GM12865 (cell line): Measurements from ENCODE around the gene TBK1.
"Not testable (repeated sequence)": the region's sequence is repeated elsewhere in the genome, so short reads cannot be mapped to it uniquely, and the experiment has no call there.

Experiments
- DNase-seq: peaks from one replicate; pipeline ENCODE4 v3.0.0; 2010; ENCODE audit warnings: low read depth
- H3K4me3 ChIP-seq: 2 replicates; pipeline ENCODE4 v1.5.1; 2011; ENCODE audit warnings: mild to moderate bottlenecking, low read depth, low read length, control low read depth
- TF ChIP-seq, protein P1 (sequence below): IDR thresholded peaks from 2 replicates; pipeline ENCODE4 v1.5.1; 2011; ENCODE audit warnings: low read length, control low read depth, low read depth, inconsistent platforms; ENCODE audit not compliant: insufficient read depth; ENCODE audit errors: missing control alignments

The TBK1 gene

DNA sequence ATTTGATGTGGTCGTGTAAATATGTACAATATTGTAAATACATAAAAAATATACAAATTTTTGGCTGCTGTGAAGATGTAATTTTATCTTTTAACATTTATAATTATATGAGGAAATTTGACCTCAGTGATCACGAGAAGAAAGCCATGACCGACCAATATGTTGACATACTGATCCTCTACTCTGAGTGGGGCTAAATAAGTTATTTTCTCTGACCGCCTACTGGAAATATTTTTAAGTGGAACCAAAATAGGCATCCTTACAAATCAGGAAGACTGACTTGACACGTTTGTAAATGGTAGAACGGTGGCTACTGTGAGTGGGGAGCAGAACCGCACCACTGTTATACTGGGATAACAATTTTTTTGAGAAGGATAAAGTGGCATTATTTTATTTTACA lies 49.6 kb downstream of the TBK1 start:
- TF ChIP-seq, protein P1, sequence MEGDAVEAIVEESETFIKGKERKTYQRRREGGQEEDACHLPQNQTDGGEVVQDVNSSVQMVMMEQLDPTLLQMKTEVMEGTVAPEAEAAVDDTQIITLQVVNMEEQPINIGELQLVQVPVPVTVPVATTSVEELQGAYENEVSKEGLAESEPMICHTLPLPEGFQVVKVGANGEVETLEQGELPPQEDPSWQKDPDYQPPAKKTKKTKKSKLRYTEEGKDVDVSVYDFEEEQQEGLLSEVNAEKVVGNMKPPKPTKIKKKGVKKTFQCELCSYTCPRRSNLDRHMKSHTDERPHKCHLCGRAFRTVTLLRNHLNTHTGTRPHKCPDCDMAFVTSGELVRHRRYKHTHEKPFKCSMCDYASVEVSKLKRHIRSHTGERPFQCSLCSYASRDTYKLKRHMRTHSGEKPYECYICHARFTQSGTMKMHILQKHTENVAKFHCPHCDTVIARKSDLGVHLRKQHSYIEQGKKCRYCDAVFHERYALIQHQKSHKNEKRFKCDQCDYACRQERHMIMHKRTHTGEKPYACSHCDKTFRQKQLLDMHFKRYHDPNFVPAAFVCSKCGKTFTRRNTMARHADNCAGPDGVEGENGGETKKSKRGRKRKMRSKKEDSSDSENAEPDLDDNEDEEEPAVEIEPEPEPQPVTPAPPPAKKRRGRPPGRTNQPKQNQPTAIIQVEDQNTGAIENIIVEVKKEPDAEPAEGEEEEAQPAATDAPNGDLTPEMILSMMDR = no peak
- no peak overlapping the region for H3K4me3 ChIP-seq
- no peak for DNase-seq

DNA sequence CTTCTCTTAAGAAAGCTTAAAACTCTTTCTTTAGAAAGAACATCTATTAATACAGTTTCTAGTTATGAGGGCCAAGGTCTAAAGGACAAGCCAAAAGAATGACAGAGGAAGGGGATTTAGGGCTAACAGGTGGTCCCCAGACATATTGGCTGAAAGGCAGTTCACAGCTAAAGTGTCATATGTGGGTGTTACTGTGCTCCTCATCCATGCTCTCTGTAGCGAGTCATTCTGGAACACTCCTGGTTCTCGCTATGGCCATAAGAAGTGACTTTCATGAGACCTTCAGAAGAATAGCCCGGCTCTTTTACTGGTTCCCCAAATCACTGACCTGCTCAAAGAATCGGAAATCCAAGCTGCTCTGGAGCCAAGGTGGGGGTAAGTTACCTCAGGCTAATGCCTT lies 55.0 kb downstream of the TBK1 start:
- TF ChIP-seq, protein P1 = no peak
- no peak overlapping the region for H3K4me3 ChIP-seq
- no peak for DNase-seq

DNA sequence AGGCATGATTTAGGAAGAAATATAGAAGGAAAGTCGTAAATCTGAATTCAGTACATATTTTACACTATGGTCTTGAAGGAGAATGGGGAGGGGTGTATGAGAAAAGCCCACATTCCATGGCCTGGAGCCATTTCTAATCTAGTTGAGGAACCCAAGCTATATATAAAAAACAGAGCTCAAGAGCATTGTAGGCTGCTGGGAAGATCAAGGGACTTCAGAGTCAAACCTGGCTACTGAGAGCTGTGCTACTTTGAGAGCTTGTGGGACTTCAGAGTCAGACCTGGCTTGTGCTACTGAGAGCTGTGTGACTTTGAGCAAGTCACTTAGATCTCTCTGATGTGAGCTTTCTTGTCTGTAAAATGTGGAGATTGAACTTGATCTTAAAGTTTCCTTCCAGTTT lies 58.7 kb downstream of the TBK1 start:
- no peak for DNase-seq
- TF ChIP-seq, protein P1 = no peak
- H3K4me3 ChIP-seq = no peak overlapping the region

DNA sequence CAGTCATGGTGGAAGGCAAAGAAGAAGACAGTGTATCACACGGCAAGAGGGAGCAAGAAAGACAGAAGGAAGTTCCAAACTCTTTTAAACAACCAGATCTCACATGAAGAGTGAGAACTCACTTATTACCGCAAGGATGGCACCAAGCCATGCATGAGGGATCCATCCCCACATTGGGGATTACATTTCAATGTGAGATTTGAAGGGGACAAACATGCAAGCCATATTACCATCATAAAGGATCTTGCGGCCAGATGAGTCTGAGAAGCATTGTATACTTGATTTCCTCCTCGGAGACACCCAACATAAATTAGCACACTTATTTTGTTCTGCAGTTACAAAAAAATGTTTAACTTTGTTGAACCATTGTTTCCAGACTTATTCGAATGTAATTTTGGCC lies 66.5 kb downstream of the TBK1 start:
- TF ChIP-seq, protein P1 = no peak
- H3K4me3 ChIP-seq = no peak overlapping the region
- no peak for DNase-seq

DNA sequence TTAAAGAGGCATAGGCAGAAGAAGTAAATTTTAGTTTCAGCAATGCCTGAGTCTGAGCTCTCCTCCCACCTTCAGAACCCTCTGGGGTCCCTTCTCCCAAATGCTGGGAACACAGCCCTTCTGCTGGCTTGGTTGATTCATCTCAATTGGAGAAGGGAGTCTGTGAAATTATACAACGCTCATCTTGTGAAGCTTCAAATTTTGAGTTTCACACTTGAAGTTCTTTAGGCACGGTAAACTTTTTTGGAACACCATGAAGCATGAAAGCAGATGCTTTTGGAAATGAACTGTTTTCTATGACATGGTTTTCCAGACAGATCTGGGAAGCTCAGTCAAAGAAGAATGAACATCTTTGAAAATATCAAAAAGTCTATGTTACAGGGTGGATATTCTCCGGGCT lies 69.9 kb downstream of the TBK1 start:
- no peak overlapping the region for H3K4me3 ChIP-seq
- no peak for DNase-seq
- TF ChIP-seq, protein P1 = no peak

DNA sequence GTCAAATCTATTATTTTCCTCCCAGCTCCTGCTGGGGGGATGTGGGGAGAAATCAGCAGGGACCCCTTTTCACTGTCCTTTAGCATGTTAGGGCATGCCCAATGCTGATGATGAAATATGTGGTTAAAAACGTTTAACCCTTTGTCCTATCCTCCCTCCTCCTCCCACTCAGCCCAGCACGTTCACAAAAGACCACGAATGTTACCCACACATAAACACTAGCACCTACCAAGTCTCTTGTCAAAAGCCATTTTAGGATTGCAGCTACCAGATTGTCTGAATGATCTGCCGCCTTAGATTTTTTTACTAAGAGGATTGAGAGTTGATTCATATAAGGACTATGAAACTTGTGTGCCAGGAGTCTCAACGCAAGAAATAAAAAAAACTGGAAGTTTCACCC lies 70.4 kb downstream of the TBK1 start:
- no peak overlapping the region for H3K4me3 ChIP-seq
- TF ChIP-seq, protein P1 = no peak
- peak; percentile 20 for DNase-seq

DNA sequence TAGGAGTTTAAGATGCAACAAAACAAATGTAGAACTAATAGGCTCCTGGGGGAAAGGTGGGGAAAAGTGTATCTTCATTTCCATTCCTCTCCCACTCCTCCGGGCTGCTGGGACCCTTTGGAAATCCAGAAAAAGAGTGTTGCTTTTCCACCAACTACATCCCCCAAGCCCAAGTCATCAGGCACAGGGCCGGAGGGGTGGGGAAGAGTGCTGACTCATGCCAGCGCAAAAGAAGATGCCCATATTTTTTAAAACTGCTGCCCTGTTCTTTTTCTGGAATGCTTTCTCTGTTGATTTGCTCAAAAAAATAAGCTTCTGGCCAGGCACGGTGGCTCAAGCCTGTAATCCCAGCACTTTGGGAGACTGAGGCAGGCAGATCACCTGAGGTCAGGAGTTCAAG lies 70.9 kb downstream of the TBK1 start:
- no peak overlapping the region for H3K4me3 ChIP-seq
- no peak for DNase-seq
- TF ChIP-seq, protein P1 = no peak

DNA sequence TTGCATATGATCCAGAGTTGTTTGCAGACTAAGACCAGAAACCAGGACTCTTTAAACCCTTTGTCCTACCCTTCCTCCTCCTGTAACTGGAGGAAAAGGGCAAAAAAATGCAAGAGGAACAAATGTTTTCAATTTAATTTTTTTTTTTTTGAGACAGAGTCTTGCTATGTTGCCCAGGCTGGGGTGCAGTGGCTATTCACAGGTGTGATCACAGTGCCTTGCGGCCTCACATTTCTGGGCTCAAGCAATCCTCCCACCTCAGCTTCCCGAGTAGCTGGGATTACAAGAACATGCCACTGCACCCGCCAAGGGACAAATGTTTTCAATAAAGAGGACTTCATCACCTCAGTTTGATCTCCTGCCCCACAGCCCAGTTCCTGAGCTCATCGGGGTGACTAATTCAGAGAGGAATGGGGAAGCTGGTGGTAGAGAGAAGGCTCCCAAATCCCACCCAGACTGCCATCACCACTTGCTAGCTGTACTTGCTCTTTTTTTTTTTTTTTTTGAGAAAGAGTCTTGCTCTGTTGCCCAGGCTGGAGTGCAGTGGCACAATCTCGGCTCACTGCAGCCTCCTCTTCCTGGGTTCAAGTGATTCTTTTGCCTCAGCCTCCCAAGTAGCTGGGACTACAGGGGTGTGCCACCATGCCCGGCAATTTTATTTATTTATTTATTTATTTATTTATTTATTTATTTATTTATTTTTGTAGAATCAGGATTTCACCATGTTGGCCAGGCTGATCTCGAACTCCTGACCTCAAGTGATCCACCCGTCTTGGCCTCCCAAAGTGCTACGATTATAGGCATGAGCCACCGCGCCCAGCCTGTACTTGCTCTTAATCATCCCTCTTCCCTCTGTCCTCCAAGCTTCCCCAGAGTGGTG lies 71.9 kb downstream of the TBK1 start:
- not testable (repeated sequence) for DNase-seq, H3K4me3 ChIP-seq
